IMR-90 (cell line): ENCODE data around the gene KCNQ1. TPM values are rescaled to one million over a fixed set of nuclear protein-coding genes. Genes with fewer than 3 reads are reported as not detected.

Source experiments
- ATAC-seq: fragments of 200-7000 bp; cut with Tn5 transposase; 2 replicates; pipeline ENCODE4 v1.9.1; 2020; ENCODE audit warnings: low read depth, mild to moderate bottlenecking, moderate library complexity
- BruUV-seq: library from RNA; stranded (reverse); fragments of 400-500 nt; replicated peaks from 2 replicates; lab custom pipeline; 2021; lab: Mats Ljungman, UMichigan
- CTCF ChIA-PET: fragments of 300-600 bp; formaldehyde crosslinking; extraction: SDS; loops from one replicate; lab custom pipeline; 2021; ENCODE audit warnings: antibody characterized with exemption; lab: Yijun Ruan, JAX
- POLR2A ChIA-PET: fragments of 300-600 bp; sonication (Branson Sonifier 250); formaldehyde crosslinking; loops from one replicate; lab custom pipeline; 2022; ENCODE audit warnings: antibody characterized with exemption; ENCODE audit not compliant: unreplicated experiment; lab: Charles Lee
- DNase-seq: peaks from one replicate; pipeline ENCODE4 v3.0.0; 2013
- H2AFZ ChIP-seq: replicated peaks from 2 replicates; pipeline ENCODE3; 2013; ENCODE audit warnings: low read length, mild to moderate bottlenecking; ENCODE audit not compliant: poor library complexity
- H2AK5ac ChIP-seq: 2 replicates; pipeline ENCODE4 v1.6.1; 2013; ENCODE audit warnings: low read depth, low read length, inconsistent platforms
- H2AK9ac ChIP-seq: replicated peaks from 2 replicates; pipeline ENCODE3; 2013; ENCODE audit warnings: mild to moderate bottlenecking, low read depth, low read length, moderate library complexity; ENCODE audit not compliant: poor library complexity
- H2BK120ac ChIP-seq: 2 replicates; pipeline ENCODE4 v1.6.1; 2013; ENCODE audit warnings: low read depth, low read length, inconsistent platforms
- H2BK15ac ChIP-seq: 3 replicates; pipeline ENCODE4 v1.6.1; 2013; ENCODE audit warnings: low read depth, low read length, inconsistent platforms
- H2BK20ac ChIP-seq: 2 replicates; pipeline ENCODE4 v1.6.1; 2013; ENCODE audit warnings: low read depth, mild to moderate bottlenecking, inconsistent platforms, low read length, moderate library complexity
- H2BK5ac ChIP-seq: 2 replicates; pipeline ENCODE4 v1.6.1; 2013; ENCODE audit warnings: mild to moderate bottlenecking, low read depth, low read length, inconsistent platforms; ENCODE audit not compliant: poor library complexity, severe bottlenecking
- H3K14ac ChIP-seq: replicated peaks from 2 replicates; pipeline ENCODE4 v1.6.1; 2013; ENCODE audit warnings: low read depth, low read length, inconsistent platforms
- H3K18ac ChIP-seq: 2 replicates; pipeline ENCODE4 v1.6.1; 2013; ENCODE audit warnings: low read depth, low read length, control low read depth
- H3K23ac ChIP-seq: 2 replicates; pipeline ENCODE4 v1.6.1; 2013; ENCODE audit warnings: low read depth, low read length, inconsistent platforms
- H3K27ac ChIP-seq: 2 replicates; pipeline ENCODE4 v1.5.1; 2013; ENCODE audit warnings: mild to moderate bottlenecking, control low read depth, low read length; ENCODE audit not compliant: insufficient read depth
- H3K27me3 ChIP-seq: 2 replicates; pipeline ENCODE4 v1.6.1; 2013; ENCODE audit warnings: low read length; ENCODE audit not compliant: control insufficient read depth, insufficient read depth
- H3K36me3 ChIP-seq: 2 replicates; pipeline ENCODE4 v1.6.1; 2013; ENCODE audit warnings: low read length, mixed read lengths; ENCODE audit not compliant: control insufficient read depth, insufficient read depth
- H3K4ac ChIP-seq: 2 replicates; pipeline ENCODE4 v1.6.1; 2013; ENCODE audit warnings: low read depth, low read length, inconsistent platforms
- H3K4me1 ChIP-seq: 2 replicates; pipeline ENCODE4 v1.6.1; 2013; ENCODE audit warnings: low read length, mixed read lengths; ENCODE audit not compliant: control insufficient read depth, insufficient read depth
- H3K4me2 ChIP-seq: 2 replicates; pipeline ENCODE4 v1.6.1; 2013; ENCODE audit warnings: low read depth, mild to moderate bottlenecking, control low read depth, low read length, moderate library complexity
- H3K4me3 ChIP-seq: 2 replicates; pipeline ENCODE4 v1.5.1; 2013; ENCODE audit warnings: low read depth, mild to moderate bottlenecking, control low read depth, low read length, moderate library complexity; ENCODE audit not compliant: insufficient read depth
- H3K56ac ChIP-seq: 2 replicates; pipeline ENCODE4 v1.6.1; 2013; ENCODE audit warnings: low read length, inconsistent platforms; ENCODE audit not compliant: insufficient read depth; ENCODE audit errors: extremely low read depth
- H3K79me1 ChIP-seq, 2 experiments: 2 replicates each; pipeline ENCODE4 v1.6.1; 2013; ENCODE audit warnings: low read length in 2 of 2, inconsistent platforms in 1 of 2, low read depth in 1 of 2
- H3K9ac ChIP-seq: 2 replicates; pipeline ENCODE4 v1.6.1; 2013; ENCODE audit warnings: low read depth, low read length, control low read depth
- H3K9me1 ChIP-seq: 2 replicates; pipeline ENCODE4 v1.6.1; 2013; ENCODE audit warnings: low read length, inconsistent platforms; ENCODE audit not compliant: insufficient read depth
- H3K9me3 ChIP-seq: 2 replicates; pipeline ENCODE4 v1.6.1; 2013; ENCODE audit warnings: low read length; ENCODE audit not compliant: control insufficient read depth, insufficient read depth
- H4K20me1 ChIP-seq: 2 replicates; pipeline ENCODE4 v1.6.1; 2013; ENCODE audit warnings: low read length, inconsistent platforms; ENCODE audit not compliant: insufficient read depth
- H4K5ac ChIP-seq: 2 replicates; pipeline ENCODE4 v1.6.1; 2013; ENCODE audit warnings: mild to moderate bottlenecking, low read depth, low read length, control low read depth
- H4K8ac ChIP-seq, 2 experiments: 2 replicates each; pipeline ENCODE4 v1.6.1; 2013; ENCODE audit warnings: low read depth in 2 of 2, low read length in 2 of 2, control low read depth in 1 of 2, inconsistent platforms in 1 of 2
- H4K91ac ChIP-seq: 2 replicates; pipeline ENCODE4 v1.6.1; 2013; ENCODE audit warnings: low read depth, low read length, inconsistent platforms; ENCODE audit not compliant: insufficient read depth
- RAD21 ChIP-seq: IDR thresholded peaks from 2 replicates; pipeline ENCODE4 v1.6.1; 2012; ENCODE audit warnings: low read length, improper control_type of control experiment
- WGBS, 2 experiments: methylation state at CpG; one replicate each; pipeline versions ENCODE4 v1.1.5 to v1.1.7; 2013; ENCODE audit warnings: missing lambda C conversion rate in 2 of 2; ENCODE audit not compliant: insufficient read length in 1 of 2; ENCODE audit errors: extremely low coverage in 2 of 2; 5-methylcytosine and 5-hydroxymethylcytosine counted together
- dilution Hi-C: fragments of 300-500 bp; cut with HindIII; formaldehyde crosslinking; loops from one replicate; pipeline ENCODE4 v1.14.3; 2018; ENCODE audit warnings: low sequenced_read_pairs; ENCODE audit not compliant: unreplicated experiment
- in situ Hi-C: fragments of 300-500 bp; cut with MboI; formaldehyde crosslinking; loops from 3 replicates; pipeline ENCODE4 v1.14.3; 2019; ENCODE audit warnings: low sequenced_read_pairs, inconsistent platforms, mixed read lengths
- intact Hi-C: fragments of 100-400 bp; cut with micrococcal nuclease; formaldehyde crosslinking; loops from 2 replicates; pipeline ENCODE4 v1.10.0; 2022
- polyA plus RNA-seq, 3 experiments: library from polyadenylated mRNA; depleted of rRNA; stranded (reverse); fragments of >200 nt; gene quantifications; 2 replicates each; pipeline ENCODE4 v1.2.3, GENCODE V29; 2012; ENCODE audit warnings: low replicate concordance in 1 of 3
- total RNA-seq: library from RNA; depleted of rRNA; stranded (reverse); fragments of >200 nt; gene quantifications from 2 replicates; pipeline ENCODE4 v1.2.3, GENCODE V29; 2012
- TF ChIP-seq, protein P1 (sequence below): fragments of 150-350 bp; IDR thresholded peaks from 2 replicates; pipeline ENCODE4 v1.6.1; 2016; ENCODE audit warnings: low read depth, mild to moderate bottlenecking, low read length, moderate library complexity, borderline replicate concordance
- TF ChIP-seq, protein P2 (sequence below): conservative IDR thresholded peaks from 2 replicates; pipeline ENCODE4 v1.5.1; 2012; ENCODE audit warnings: mild to moderate bottlenecking, low read depth, low read length, improper control_type of control experiment

The KCNQ1 gene
- total and polyA plus RNA-seq, 2 of the 4 experiments (the other 2 are of a cell fraction): 0.07 TPM; not detected in 1

DNA sequence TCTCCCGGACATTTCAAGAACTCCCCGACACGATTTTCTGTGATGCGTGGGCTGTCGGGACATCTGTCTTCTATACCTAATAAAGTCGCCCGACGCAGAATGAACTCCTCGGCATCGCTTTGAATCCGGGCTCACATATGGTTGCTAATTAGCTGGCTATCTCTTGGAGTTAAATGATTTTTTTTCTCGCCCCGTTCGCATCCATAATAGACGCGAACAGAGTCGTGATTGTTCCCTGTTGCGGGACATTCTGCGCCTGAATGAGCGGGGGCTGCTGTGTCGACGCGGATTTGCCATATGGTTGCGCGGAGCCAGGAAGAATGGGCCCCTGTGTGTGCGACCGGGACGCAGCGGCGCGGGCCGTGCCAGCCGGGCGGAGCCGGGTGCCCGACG lies 424.3 kb downstream of the KCNQ1 start:
- no peak overlapping the region for H3K23ac ChIP-seq
- TF ChIP-seq RAD21: no peak
- TF ChIP-seq, protein P1, sequence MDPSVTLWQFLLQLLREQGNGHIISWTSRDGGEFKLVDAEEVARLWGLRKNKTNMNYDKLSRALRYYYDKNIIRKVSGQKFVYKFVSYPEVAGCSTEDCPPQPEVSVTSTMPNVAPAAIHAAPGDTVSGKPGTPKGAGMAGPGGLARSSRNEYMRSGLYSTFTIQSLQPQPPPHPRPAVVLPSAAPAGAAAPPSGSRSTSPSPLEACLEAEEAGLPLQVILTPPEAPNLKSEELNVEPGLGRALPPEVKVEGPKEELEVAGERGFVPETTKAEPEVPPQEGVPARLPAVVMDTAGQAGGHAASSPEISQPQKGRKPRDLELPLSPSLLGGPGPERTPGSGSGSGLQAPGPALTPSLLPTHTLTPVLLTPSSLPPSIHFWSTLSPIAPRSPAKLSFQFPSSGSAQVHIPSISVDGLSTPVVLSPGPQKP: no peak
- TF ChIP-seq, protein P2, sequence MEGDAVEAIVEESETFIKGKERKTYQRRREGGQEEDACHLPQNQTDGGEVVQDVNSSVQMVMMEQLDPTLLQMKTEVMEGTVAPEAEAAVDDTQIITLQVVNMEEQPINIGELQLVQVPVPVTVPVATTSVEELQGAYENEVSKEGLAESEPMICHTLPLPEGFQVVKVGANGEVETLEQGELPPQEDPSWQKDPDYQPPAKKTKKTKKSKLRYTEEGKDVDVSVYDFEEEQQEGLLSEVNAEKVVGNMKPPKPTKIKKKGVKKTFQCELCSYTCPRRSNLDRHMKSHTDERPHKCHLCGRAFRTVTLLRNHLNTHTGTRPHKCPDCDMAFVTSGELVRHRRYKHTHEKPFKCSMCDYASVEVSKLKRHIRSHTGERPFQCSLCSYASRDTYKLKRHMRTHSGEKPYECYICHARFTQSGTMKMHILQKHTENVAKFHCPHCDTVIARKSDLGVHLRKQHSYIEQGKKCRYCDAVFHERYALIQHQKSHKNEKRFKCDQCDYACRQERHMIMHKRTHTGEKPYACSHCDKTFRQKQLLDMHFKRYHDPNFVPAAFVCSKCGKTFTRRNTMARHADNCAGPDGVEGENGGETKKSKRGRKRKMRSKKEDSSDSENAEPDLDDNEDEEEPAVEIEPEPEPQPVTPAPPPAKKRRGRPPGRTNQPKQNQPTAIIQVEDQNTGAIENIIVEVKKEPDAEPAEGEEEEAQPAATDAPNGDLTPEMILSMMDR: no peak
- 41% methylated on average over 26 of the region's 37 CpGs; no CpG with 5 or more reads in 1 of the 2 experiments for WGBS, 2 experiments
- H3K18ac ChIP-seq: no peak overlapping the region
- H3K9me3 ChIP-seq: peaks cover 11% of the 10 kb centered on the region
- H3K36me3 ChIP-seq: no peaks in the 10 kb centered on the region
- H2BK5ac ChIP-seq: no peak overlapping the region
- H2AK5ac ChIP-seq: no peak overlapping the region
- no peak overlapping the region for H3K56ac ChIP-seq
- H3K14ac ChIP-seq: no peak overlapping the region
- H2BK20ac ChIP-seq: no peak overlapping the region
- intact Hi-C loops (no loop called here), dilution Hi-C loops (no loop called here), in situ Hi-C loops (no loop called here)
- peaks cover 64% of the 10 kb centered on the region for H3K27me3 ChIP-seq
- ChIA-PET POLR2A (no interaction called here), CTCF (no interaction called here)
- H3K4ac ChIP-seq: no peak overlapping the region
- H3K4me2 ChIP-seq: no peak overlapping the region
- H3K4me3 ChIP-seq: no peak overlapping the region
- no peak overlapping the region for H3K9ac ChIP-seq
- peaks cover 2% of the 10 kb centered on the region; the same call in 1 of the 2 replicates for H3K4me1 ChIP-seq
- no peak overlapping the region for H2AK9ac ChIP-seq
- H3K27ac ChIP-seq: no peak overlapping the region
- H2BK15ac ChIP-seq: no peak overlapping the region
- no peak overlapping the region for H4K8ac ChIP-seq
- H4K5ac ChIP-seq: no peak overlapping the region
- H3K9me1 ChIP-seq: no peaks in the 10 kb centered on the region
- H3K79me1 ChIP-seq: no peaks in the 10 kb centered on the region
- no peak for ATAC-seq
- no peak for DNase-seq
- H4K91ac ChIP-seq: no peak overlapping the region
- no peak overlapping the region for H2BK120ac ChIP-seq
- no peak overlapping the region for H2AFZ ChIP-seq
- no peaks in the 10 kb centered on the region for H4K20me1 ChIP-seq
- no TSS peak for BruUV-seq
